C4-2B (cell line): ENCODE measurements around the gene CX3CL1.

Source experiments
- CTCF ChIP-seq: fragments of 450-650 bp; conservative IDR thresholded peaks from 2 replicates; pipeline ENCODE4 v1.5.1; 2017; ENCODE audit warnings: mild to moderate bottlenecking
- ZFX ChIP-seq: fragments of 450-650 bp; IDR thresholded peaks from 2 replicates; pipeline ENCODE4 v1.6.1; 2017

GRCh38 chr16:57392694-57393093 lies 20.4 kb downstream of the CX3CL1 start:
- TF ChIP-seq CTCF (no peak), ZFX (no peak)
